GM12865 (cell line): ENCODE data around the gene PRDM4.
A peak's percentile ranks its signal among the peaks of the same experiment; 100 is the strongest.

Source experiments
- DNase-seq: peaks from one replicate; pipeline ENCODE4 v3.0.0; 2010; ENCODE audit warnings: low read depth
- H3K4me3 ChIP-seq: 2 replicates; pipeline ENCODE4 v1.5.1; 2011; ENCODE audit warnings: mild to moderate bottlenecking, low read depth, low read length, control low read depth
- TF ChIP-seq, protein P1 (sequence below): IDR thresholded peaks from 2 replicates; pipeline ENCODE4 v1.5.1; 2011; ENCODE audit warnings: low read length, control low read depth, low read depth, inconsistent platforms; ENCODE audit not compliant: insufficient read depth; ENCODE audit errors: missing control alignments

PRDM4 gene

DNA sequence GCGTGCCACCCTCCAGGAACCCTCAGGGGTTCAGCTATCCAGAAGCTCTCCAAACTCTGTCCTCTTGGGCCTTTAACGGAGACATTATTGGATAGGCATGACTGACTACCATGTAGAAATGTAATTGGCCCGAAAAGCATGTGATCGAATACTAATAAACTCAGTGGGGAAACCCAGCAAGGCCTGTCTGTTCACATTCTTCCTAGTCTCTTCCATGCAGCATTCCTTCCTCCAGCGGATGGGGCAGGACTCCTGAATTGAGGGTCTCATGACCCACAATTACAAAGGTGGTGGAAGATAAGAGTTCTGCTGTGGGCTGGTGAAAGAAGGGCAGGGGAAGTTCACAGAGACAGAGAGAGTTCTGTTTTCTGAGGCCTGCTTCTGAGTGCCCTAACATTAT is 6.5 kb upstream of the PRDM4 start:
- no peak for DNase-seq
- TF ChIP-seq, protein P1, sequence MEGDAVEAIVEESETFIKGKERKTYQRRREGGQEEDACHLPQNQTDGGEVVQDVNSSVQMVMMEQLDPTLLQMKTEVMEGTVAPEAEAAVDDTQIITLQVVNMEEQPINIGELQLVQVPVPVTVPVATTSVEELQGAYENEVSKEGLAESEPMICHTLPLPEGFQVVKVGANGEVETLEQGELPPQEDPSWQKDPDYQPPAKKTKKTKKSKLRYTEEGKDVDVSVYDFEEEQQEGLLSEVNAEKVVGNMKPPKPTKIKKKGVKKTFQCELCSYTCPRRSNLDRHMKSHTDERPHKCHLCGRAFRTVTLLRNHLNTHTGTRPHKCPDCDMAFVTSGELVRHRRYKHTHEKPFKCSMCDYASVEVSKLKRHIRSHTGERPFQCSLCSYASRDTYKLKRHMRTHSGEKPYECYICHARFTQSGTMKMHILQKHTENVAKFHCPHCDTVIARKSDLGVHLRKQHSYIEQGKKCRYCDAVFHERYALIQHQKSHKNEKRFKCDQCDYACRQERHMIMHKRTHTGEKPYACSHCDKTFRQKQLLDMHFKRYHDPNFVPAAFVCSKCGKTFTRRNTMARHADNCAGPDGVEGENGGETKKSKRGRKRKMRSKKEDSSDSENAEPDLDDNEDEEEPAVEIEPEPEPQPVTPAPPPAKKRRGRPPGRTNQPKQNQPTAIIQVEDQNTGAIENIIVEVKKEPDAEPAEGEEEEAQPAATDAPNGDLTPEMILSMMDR, result no peak
- H3K4me3 ChIP-seq, result no peak overlapping the region

DNA sequence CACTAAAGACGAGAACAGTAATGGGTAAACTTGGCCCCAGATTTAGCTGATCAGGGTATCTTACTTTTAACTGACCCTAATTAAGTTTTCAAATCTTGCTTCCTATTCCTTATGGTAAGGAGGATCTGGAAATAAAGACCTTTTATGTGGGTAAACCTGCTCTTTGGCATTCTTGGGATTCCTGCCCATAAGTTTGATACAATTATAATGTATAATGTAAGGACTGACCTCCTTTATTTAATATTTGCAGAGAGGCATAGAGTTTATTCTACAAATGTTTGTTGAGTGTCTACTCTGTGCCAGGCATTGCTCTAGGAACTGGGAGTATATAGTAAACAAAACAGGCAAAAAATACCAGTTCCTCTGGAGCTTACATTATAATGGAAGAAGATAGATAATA is 4.4 kb upstream of the PRDM4 start:
- DNase-seq, result no peak
- TF ChIP-seq, protein P1, result no peak
- no peak overlapping the region for H3K4me3 ChIP-seq

DNA sequence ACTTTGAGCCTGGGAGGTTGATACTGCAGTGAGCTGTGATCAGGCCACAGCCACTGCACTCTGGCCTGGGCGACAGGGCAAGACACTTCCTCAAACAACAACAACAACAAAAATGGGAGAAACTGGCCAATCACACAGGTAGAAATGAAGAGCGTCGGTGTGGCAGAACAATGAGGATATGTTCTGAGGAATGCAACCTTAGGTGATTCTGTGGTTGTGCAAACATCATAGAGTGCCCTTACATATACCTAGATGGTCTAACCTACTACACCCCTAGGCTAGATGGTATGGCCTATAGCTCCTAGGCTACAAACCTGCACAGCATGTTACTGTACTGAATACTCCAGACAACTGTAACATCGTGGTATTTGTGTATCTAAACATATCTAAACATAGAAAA is 3.7 kb upstream of the PRDM4 start:
- H3K4me3 ChIP-seq, result no peak overlapping the region
- TF ChIP-seq, protein P1, result no peak
- no peak for DNase-seq

DNA sequence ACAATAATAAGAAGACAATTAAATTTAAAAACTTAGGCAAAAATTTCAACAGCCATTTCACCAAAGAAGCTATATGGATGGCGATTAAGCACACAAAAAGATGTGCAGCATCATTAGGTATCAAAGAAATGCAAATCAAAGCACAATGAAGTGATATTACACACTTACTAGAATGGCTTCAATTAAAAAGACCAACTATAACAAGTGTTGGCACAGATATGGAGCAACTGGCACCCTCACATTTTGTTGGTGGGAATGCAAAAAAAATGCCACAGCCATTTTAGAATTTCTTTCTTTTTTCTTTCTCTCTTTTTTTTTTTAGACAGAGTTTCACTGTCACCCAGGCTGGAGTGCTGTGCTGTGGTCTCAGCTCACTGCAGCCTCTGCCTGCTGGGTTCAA is 1.9 kb upstream of the PRDM4 start:
- TF ChIP-seq, protein P1, result no peak
- DNase-seq, result no peak
- no peak overlapping the region for H3K4me3 ChIP-seq

DNA sequence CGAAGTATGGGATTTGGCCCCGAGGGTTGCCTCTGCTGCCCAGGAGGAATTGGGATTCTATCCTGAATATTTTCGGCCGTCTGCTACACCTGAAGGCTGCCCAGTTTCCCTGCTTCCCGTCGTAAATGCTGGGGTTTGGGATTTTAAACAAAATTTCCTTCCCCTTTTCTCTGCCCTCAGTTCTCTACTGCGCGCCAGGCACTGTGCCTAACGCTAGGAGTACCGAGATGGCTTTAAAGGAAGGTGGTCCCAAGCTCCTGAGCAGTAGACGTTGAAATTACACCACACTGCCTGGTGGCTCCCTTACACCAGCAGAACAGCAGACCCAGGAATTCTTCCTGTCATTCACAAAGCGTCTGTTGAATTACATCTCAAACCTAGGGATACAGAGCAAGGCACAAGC is 566 bp upstream of the PRDM4 start:
- TF ChIP-seq, protein P1, result no peak
- no peak for DNase-seq
- H3K4me3 ChIP-seq, result peak overlapping the region; percentile 58

DNA sequence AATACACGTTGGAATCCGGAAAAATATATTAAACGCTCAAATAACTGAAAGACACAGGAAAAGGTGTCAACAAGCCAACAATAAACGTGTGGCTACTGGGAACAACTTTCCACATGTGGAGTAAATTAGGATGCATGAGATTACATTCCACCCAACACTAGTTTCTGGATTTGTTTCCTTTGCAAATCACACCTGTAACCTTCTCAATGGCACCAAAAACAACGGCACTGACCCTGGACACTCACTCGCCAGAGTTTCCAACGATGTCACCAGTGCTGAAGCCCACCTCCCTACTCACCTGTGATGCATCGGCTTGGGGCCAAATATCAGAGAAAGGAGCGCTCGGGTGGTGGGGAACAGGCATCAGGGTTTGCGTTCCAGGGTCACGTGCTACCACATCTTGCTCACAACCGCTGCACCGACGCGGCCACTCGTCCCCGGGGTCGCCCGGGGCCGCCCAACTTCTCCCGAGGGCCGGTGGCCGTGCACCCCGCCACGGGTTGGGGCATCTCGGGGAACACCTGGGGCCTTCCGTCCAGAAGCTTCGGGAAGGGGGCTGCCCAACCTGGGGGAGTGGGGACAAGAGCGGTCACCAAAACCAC is 629 bp downstream of the PRDM4 start:
- TF ChIP-seq, protein P1, result no peak
- H3K4me3 ChIP-seq, result peak overlapping the region; percentile 75
- DNase-seq, result peak; percentile 45

DNA sequence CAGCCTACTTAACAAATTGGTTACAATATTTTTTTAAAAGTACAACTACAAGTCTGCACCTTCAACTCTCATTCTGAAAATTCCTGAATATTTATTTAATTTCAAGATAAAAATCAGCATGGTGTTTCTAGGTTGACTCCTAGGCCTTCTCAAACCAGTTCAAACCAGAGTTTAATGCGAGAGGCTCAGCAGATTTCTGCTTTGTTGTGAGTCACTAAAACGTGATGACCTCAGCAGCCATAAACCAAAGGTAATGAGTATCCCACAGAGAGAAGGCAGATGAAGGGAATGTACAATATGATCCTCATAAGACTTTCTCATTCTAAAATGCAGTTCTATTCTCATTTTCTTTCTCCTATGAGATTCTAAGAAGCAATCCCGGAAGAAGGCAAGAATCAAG is 1.5 kb downstream of the PRDM4 start:
- TF ChIP-seq, protein P1, result no peak
- peak; percentile 44 for DNase-seq
- H3K4me3 ChIP-seq, result peak overlapping the region; percentile 75
